Memory B cell (primary cell): ENCODE results near the gene CYTH3.
A peak's percentile ranks its signal among the peaks of the same experiment; 100 is the strongest.

Experiments
- ATAC-seq: fragments of 150-1000 bp; cut with Tn5 transposase; 2 replicates; pipeline ENCODE4 v1.10.0; 2021; ENCODE audit warnings: low read depth, mild to moderate bottlenecking, moderate library complexity
- DNase-seq, 2 donors: peaks; one replicate each; pipeline ENCODE4 v3.0.0; 2022; ENCODE audit warnings: low spot score in 2 of 2
- H3K27ac Mint-ChIP-seq: one replicate; pipeline ENCODE4 v1.8.0; 2022; ENCODE audit warnings: mild to moderate bottlenecking, moderate library complexity, mixed read lengths
- H3K27me3 Mint-ChIP-seq: one replicate; pipeline ENCODE4 v1.8.0; 2022; ENCODE audit warnings: mixed read lengths
- H3K36me3 Mint-ChIP-seq: one replicate; pipeline ENCODE4 v1.8.0; 2022; ENCODE audit warnings: mild to moderate bottlenecking, mixed read lengths
- H3K4me1 Mint-ChIP-seq: one replicate; pipeline ENCODE4 v1.8.0; 2022; ENCODE audit warnings: mixed read lengths
- H3K4me3 Mint-ChIP-seq: one replicate; pipeline ENCODE4 v1.8.0; 2022; ENCODE audit warnings: mild to moderate bottlenecking, moderate library complexity, mixed read lengths
- H3K9me3 Mint-ChIP-seq: one replicate; pipeline ENCODE4 v1.8.0; 2022; ENCODE audit warnings: mixed read lengths

CYTH3 gene

GRCh38 chr7:6258440-6259182, 13.8 kb downstream of the CYTH3 start:
- Mint-ChIP-seq H3K27me3 (peaks cover 4% of the 10 kb centered on the region), H3K4me3 (peak overlapping the region; percentile 51), H3K9me3 (no peaks in the 10 kb centered on the region), H3K27ac (peak overlapping the region; percentile 85), H3K4me1 (peaks cover 24% of the 10 kb centered on the region), H3K36me3 (no peaks in the 10 kb centered on the region)
- ATAC-seq (peak; percentile 90), DNase-seq (no peak)

GRCh38 chr7:6257675-6258074, 14.7 kb downstream of the CYTH3 start:
- Mint-ChIP-seq H3K27ac (peak overlapping the region; percentile 66), H3K4me1 (peaks cover 24% of the 10 kb centered on the region), H3K9me3 (no peaks in the 10 kb centered on the region), H3K4me3 (no peak overlapping the region), H3K36me3 (no peaks in the 10 kb centered on the region), H3K27me3 (peaks cover 5% of the 10 kb centered on the region)
- ATAC-seq (no peak), DNase-seq (no peak)

DNA sequence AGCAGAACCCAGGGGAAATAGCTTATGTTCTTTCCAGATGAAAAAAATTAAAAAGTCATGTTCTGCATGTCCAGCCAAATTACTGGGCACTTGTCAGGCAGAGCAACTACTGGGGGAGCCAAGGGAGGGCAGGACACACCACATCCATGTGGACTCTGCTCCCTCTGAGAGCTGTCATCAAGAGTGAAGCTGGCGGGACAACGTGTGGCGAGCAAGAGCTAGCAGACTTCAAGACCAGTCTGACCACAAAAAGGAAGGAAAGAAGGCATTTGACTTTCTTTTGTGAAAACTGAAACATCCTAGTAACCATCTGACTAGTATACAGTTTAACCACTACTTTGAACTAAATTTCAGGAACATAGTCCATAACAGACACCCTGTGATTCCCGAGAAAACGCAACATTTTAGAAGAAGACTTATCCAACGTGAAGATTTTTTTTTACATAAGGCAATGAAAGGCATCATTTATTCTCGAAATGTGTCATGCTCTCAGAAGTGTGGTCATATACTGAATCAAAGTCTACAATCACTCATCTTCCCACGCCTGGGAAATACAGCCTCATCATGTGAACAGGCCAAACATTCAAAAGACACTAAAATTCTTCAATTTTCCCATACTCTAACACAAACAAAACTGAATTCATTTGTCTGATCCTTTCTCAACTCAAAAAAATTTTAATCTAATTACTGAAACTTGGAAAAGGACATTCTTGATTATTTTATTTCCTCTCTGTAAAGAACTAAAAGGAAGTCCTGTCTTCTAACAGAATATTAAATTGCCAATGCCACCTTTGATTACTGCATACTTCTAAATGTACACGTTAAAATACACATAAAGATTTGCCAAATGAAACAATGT, 15.5 kb downstream of the CYTH3 start:
- no peaks in the 10 kb centered on the region for H3K36me3 Mint-ChIP-seq
- peaks cover 22% of the 10 kb centered on the region for H3K4me1 Mint-ChIP-seq
- H3K4me3 Mint-ChIP-seq = peak overlapping the region; percentile 19

DNA sequence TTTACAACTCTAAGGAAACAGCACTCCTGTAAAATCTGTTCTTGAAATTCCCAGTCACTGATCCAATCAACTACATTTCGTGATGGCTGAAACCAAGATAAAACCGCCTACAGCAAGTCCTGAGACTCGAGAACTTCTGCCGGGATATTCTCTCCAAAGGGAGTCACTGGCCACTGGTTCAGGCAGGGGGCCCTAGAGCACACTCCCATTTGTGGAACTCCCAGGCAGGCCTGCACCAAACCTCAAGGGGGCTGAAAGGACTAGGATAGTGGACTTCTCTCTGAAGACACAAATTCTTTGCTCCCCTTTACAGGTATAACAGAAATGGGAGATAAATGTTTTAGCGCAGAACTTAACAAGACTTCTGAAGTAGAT, 16.3 kb downstream of the CYTH3 start:
- ATAC-seq (no peak), DNase-seq (no peak)
- Mint-ChIP-seq H3K27ac (peak overlapping the region; percentile 66), H3K4me1 (peaks cover 22% of the 10 kb centered on the region), H3K27me3 (peaks cover 5% of the 10 kb centered on the region), H3K4me3 (no peak overlapping the region), H3K9me3 (no peaks in the 10 kb centered on the region), H3K36me3 (no peaks in the 10 kb centered on the region)

More for the DNA sequence above, 15.5 kb downstream of the CYTH3 start:
- peaks cover 5% of the 10 kb centered on the region for H3K27me3 Mint-ChIP-seq
- H3K9me3 Mint-ChIP-seq = no peaks in the 10 kb centered on the region
- ATAC-seq (no peak), DNase-seq (no peak)
- peak overlapping the region; percentile 66 for H3K27ac Mint-ChIP-seq

DNA sequence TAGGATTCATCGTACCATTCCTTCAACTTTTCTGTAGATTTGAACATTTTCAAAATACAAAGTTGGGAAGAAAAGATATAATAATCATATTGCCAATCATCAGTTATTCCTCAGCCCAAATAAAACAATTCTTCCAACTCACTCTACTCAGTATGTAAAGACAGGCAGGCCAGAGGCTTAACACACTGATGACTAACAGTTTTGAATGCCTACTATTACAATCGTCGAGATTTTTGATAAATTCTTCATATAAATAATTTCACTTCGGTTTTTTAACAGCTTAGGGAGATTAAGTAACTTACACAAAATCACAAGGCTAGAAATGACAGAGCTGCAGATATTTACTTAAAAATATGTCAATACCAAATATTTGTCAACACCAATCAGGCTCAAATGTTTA, 17.6 kb downstream of the CYTH3 start:
- ATAC-seq (no peak), DNase-seq (no peak)
- Mint-ChIP-seq H3K4me3 (no peak overlapping the region), H3K27me3 (peaks cover 4% of the 10 kb centered on the region), H3K4me1 (peaks cover 19% of the 10 kb centered on the region), H3K9me3 (no peaks in the 10 kb centered on the region), H3K27ac (no peak overlapping the region), H3K36me3 (no peaks in the 10 kb centered on the region)

- Mint-ChIP-seq H3K36me3 (no peaks in the 10 kb centered on the region), H3K27ac (no peak overlapping the region), H3K9me3 (no peaks in the 10 kb centered on the region), H3K4me3 (no peak overlapping the region), H3K4me1 (peaks cover 12% of the 10 kb centered on the region), H3K27me3 (peaks cover 8% of the 10 kb centered on the region)
- DNase-seq (no peak), ATAC-seq (no peak)
These were observed 19.7 kb downstream of the CYTH3 start for GRCh38 chr7:6252748-6253147.

GRCh38 chr7:6252341-6252746, 20.1 kb downstream of the CYTH3 start:
- no peak overlapping the region for H3K27ac Mint-ChIP-seq

DNA sequence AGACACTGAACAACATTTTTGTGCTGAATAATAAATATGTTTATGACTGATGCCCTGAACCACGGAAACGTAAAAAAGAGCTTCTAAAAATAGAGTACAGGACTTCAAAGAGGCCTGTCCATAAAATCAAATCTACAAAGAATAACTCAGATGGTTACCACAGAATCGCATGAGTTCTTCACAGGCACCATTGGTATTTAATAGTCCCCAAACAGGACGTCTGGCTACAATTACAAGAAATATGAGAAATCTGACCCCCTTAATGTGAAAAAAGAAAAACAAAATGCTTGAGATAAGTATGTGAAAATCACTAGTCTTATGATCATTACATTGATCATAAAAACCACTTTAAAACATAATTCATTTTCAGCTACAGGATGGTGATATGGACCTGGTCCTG, 20.8 kb downstream of the CYTH3 start:
- Mint-ChIP-seq H3K4me1 (peaks cover 5% of the 10 kb centered on the region), H3K36me3 (no peaks in the 10 kb centered on the region), H3K9me3 (no peaks in the 10 kb centered on the region), H3K27ac (no peak overlapping the region), H3K4me3 (no peak overlapping the region), H3K27me3 (peaks cover 8% of the 10 kb centered on the region)
- no peak for ATAC-seq
- no peak for DNase-seq

More at GRCh38 chr7:6252341-6252746, 20.1 kb downstream of the CYTH3 start:
- no peak for DNase-seq
- Mint-ChIP-seq H3K27me3 (peaks cover 8% of the 10 kb centered on the region), H3K36me3 (no peaks in the 10 kb centered on the region), H3K4me1 (peaks cover 12% of the 10 kb centered on the region), H3K9me3 (no peaks in the 10 kb centered on the region), H3K4me3 (no peak overlapping the region)
- no peak for ATAC-seq

GRCh38 chr7:6250364-6250833, 22.0 kb downstream of the CYTH3 start:
- no peaks in the 10 kb centered on the region for H3K4me1 Mint-ChIP-seq
- no peaks in the 10 kb centered on the region for H3K36me3 Mint-ChIP-seq
- peaks cover 8% of the 10 kb centered on the region for H3K27me3 Mint-ChIP-seq
- H3K27ac Mint-ChIP-seq = no peak overlapping the region
- no peaks in the 10 kb centered on the region for H3K9me3 Mint-ChIP-seq
- no peak overlapping the region for H3K4me3 Mint-ChIP-seq
- DNase-seq (no peak), ATAC-seq (no peak)

DNA sequence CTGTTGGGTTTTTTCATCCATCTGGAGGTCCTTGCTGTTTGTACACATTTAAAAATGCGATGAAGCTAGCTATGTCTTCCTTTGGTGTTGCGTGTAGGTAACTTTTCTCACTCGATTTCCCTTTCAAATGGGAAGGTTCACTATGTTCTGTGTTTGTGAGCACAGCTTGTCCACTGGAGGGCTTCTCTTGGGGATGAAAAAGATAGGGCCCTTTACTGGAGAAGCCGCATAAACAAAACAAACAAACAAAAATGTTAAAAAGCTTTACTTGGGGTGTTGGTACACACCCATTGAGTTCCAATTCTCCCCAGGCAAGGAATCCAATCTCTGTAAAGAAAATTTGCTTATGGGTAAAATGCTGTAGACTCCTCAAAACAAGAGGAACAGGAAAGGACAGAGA, 23.4 kb downstream of the CYTH3 start:
- Mint-ChIP-seq H3K9me3 (no peaks in the 10 kb centered on the region), H3K4me1 (no peaks in the 10 kb centered on the region), H3K36me3 (no peaks in the 10 kb centered on the region), H3K27ac (no peak overlapping the region), H3K4me3 (no peak overlapping the region), H3K27me3 (peaks cover 8% of the 10 kb centered on the region)
- DNase-seq (no peak), ATAC-seq (no peak)

DNA sequence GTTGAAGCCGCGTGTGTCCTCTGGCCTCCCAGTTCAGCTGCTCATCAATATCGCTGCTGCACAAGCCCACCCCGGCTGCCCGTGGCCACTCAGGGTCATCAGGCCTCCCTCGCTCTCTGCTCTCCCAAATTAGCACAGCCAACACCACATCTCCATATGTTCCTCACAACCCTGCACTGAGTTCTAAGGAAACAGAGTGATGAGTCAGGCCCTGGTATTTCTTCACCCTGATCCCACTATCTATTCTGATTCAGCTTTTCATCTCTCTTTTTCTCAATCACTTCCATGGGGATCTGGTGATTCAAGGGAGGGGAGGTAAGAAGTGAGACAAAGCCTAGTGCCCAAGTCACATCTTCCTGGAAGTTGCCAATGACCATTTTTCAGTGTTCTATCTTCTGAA, 23.8 kb downstream of the CYTH3 start:
- no peak for DNase-seq
- no peak for ATAC-seq
- Mint-ChIP-seq H3K27me3 (peaks cover 8% of the 10 kb centered on the region), H3K36me3 (no peaks in the 10 kb centered on the region), H3K9me3 (no peaks in the 10 kb centered on the region), H3K4me3 (no peak overlapping the region), H3K27ac (no peak overlapping the region), H3K4me1 (no peaks in the 10 kb centered on the region)

DNA sequence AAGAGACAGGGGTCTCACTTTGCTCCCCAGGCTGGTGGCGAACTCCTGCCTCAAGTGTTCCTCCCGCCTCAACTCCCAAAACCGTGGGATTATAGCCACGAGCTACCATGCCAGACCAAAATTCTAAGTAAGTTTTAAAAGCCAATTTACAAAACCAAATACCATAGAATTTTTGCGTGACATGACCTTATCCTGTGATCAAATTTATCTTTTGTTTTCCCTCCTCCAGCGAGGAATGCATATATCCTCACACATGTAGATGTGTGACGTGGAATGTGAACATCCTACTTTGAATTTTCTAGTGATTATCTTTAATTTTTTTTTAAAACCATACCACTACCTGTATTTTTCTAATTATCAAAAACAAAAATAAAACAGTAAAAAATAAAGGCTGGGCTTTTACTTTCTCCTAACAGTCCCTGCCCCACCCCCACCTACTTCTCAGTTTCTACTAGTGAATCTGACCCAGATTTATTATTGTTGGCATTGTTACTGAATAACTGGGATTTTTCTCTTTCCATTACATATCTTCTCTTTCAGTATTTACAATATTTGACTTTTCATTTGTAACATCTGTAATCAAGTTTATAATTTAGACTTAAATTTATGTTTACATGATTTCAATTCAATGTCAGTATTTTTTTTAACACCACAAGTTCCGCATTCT, 26.0 kb downstream of the CYTH3 start:
- Mint-ChIP-seq H3K9me3 (no peaks in the 10 kb centered on the region), H3K27ac (no peak overlapping the region), H3K4me1 (no peaks in the 10 kb centered on the region), H3K36me3 (no peaks in the 10 kb centered on the region), H3K4me3 (no peak overlapping the region), H3K27me3 (peaks cover 7% of the 10 kb centered on the region)
- no peak for ATAC-seq
- DNase-seq = no peak

DNA sequence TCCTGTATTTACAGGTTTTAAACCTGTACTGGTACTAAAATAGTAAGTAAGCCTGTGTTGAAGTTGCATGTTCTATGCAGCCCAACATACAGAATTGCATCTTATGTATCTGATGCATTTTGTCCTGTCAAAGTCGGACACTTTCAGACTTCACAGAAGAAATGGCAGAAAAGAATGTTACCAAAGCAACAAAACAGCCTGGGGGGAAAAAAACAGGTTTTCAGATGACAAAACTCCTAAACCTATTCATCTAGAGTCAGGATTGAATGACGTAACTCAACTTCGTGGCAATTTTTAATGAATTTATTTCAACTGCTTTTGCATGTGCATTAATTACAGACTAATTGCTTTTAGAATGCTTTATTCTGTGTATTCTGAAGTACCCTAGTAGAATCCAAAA, 28.4 kb downstream of the CYTH3 start:
- no peak overlapping the region for H3K27ac Mint-ChIP-seq
- no peak for ATAC-seq
- no peak overlapping the region for H3K4me3 Mint-ChIP-seq
- no peak for DNase-seq
- peaks cover 3% of the 10 kb centered on the region for H3K4me1 Mint-ChIP-seq
- H3K27me3 Mint-ChIP-seq = peaks cover 3% of the 10 kb centered on the region
- H3K9me3 Mint-ChIP-seq = no peaks in the 10 kb centered on the region
- no peaks in the 10 kb centered on the region for H3K36me3 Mint-ChIP-seq

GRCh38 chr7:6243168-6243567, 29.3 kb downstream of the CYTH3 start:
- no peak for DNase-seq
- no peak for ATAC-seq
- Mint-ChIP-seq H3K9me3 (no peaks in the 10 kb centered on the region), H3K36me3 (no peaks in the 10 kb centered on the region), H3K27ac (no peak overlapping the region), H3K4me3 (no peak overlapping the region), H3K4me1 (peaks cover 3% of the 10 kb centered on the region), H3K27me3 (no peaks in the 10 kb centered on the region)
